MCF 10A (cell line): Measurements from ENCODE around the gene CDC42SE2. TPM values are rescaled to one million over a fixed set of nuclear protein-coding genes. Genes with fewer than 3 reads are reported as not detected.

ENCODE experiments used
- BruUV-seq: library from RNA; stranded (reverse); fragments of 400-500 nt; replicated peaks from 2 replicates; lab custom pipeline; 2021; lab: Mats Ljungman, UMichigan
- CTCF ChIA-PET: fragments of 300-600 bp; sonication (Branson Sonifier 250); formaldehyde crosslinking; extraction: SDS; loops from one replicate; lab custom pipeline; 2021; ENCODE audit warnings: antibody characterized with exemption, inconsistent platforms; lab: Yijun Ruan, JAX
- POLR2A ChIA-PET: fragments of 300-600, 350-650 bp; sonication (Branson Sonifier 250); formaldehyde crosslinking; extraction: SDS; loops from one replicate; lab custom pipeline; 2020; ENCODE audit warnings: antibody characterized with exemption, inconsistent platforms; lab: Yijun Ruan, JAX
- DNase-seq: peaks from one replicate; pipeline ENCODE4 v3.0.0-alpha.2; 2018; ENCODE audit not compliant: unreplicated experiment
- H3K27ac Mint-ChIP-seq: one replicate; pipeline ENCODE4 v1.8.0; 2022; ENCODE audit warnings: mild to moderate bottlenecking, low read depth, mixed read lengths; ENCODE audit not compliant: unreplicated experiment
- H3K27me3 Mint-ChIP-seq: one replicate; pipeline ENCODE4 v1.8.0; 2022; ENCODE audit warnings: mixed read lengths; ENCODE audit not compliant: insufficient read depth, unreplicated experiment
- H3K36me3 Mint-ChIP-seq: one replicate; pipeline ENCODE4 v1.8.0; 2022; ENCODE audit warnings: mild to moderate bottlenecking, moderate library complexity, mixed read lengths; ENCODE audit not compliant: insufficient read depth, unreplicated experiment
- H3K4me1 Mint-ChIP-seq: one replicate; pipeline ENCODE4 v1.8.0; 2022; ENCODE audit warnings: mixed read lengths; ENCODE audit not compliant: insufficient read depth, unreplicated experiment
- H3K4me3 Mint-ChIP-seq: one replicate; pipeline ENCODE4 v1.8.0; 2022; ENCODE audit warnings: mild to moderate bottlenecking, moderate library complexity, mixed read lengths; ENCODE audit not compliant: unreplicated experiment
- H3K9me3 Mint-ChIP-seq: one replicate; pipeline ENCODE4 v1.8.0; 2022; ENCODE audit warnings: mixed read lengths; ENCODE audit not compliant: unreplicated experiment
- CTCF ChIP-seq: fragments of 200-600 bp; IDR thresholded peaks from one replicate; pipeline ENCODE4 v1.8.0; 2022; ENCODE audit warnings: antibody characterized with exemption, mild to moderate bottlenecking; ENCODE audit not compliant: unreplicated experiment
- intact Hi-C: fragments of 100-400 bp; cut with micrococcal nuclease; formaldehyde crosslinking; loops from 2 replicates; pipeline ENCODE4 v1.14.1; 2022
- total RNA-seq: library from RNA; stranded (reverse); gene quantifications from 2 replicates; pipeline ENCODE4 v1.2.3, GENCODE V29; 2022

The CDC42SE2 gene
- total RNA-seq, 1 experiment from 2014 or later = 71.0 TPM

GRCh38 chr5:131441184-131441583 is 177.3 kb downstream of the CDC42SE2 start:
- Mint-ChIP-seq H3K4me3 (no peak overlapping the region), H3K4me1 (no peaks in the 10 kb centered on the region), H3K27ac (no peak overlapping the region), H3K9me3 (no peaks in the 10 kb centered on the region), H3K36me3 (peaks cover 70% of the 10 kb centered on the region), H3K27me3 (no peaks in the 10 kb centered on the region)
- ChIA-PET POLR2A (interaction anchor here (0.5 to 1.5 kb wide), 2 partner anchors 9 to 363 kb away, joined by 3 to 4 read pairs; no protein-coding TSS in a partner anchor), CTCF (interaction anchor here (0.9 kb wide), 1 partner anchor 11 kb away, joined by 4 read pairs; no protein-coding TSS in a partner anchor)
- no TSS peak for BruUV-seq
- intact Hi-C loops = no loop called here
- no peak for TF ChIP-seq CTCF
- DNase-seq = no peak

Other genes starting within 250 kb of the CDC42SE2 start
- 444 and 575 TPM in 2 replicates for gene HINT1, start 98.8 kb upstream of the CDC42SE2 start, total RNA-seq
- 18.2 and 21.6 TPM in 2 replicates for gene LYRM7, start 93.1 kb upstream of the CDC42SE2 start, total RNA-seq